Spleen (tissue), 11 donors: Measurements from ENCODE around the gene GPATCH2L. TPM values are rescaled to one million over a fixed set of nuclear protein-coding genes. Genes with fewer than 3 reads are reported as not detected.

Source experiments
- DNase-seq: peaks from one replicate; pipeline ENCODE4 v3.0.0-alpha.2; 2020
- H3K27ac ChIP-seq, 8 donors: fragments of 200-600 bp; sonication (generic) in 7 of 8; 1 replicate in 4 of 8; 2 replicates in 4 of 8; pipeline versions ENCODE4 v1.5.0 to v1.8.0; 2016 to 2021; ENCODE audit warnings: inconsistent platforms in 4 of 8, mild to moderate bottlenecking in 4 of 8, moderate library complexity in 1 of 8
- H3K27me3 ChIP-seq, 7 donors: fragments of 200-600 bp; sonication (generic) in 6 of 7; replicated peaks in 1 of 7; 1 replicate in 4 of 7; 2 replicates in 3 of 7; pipeline versions ENCODE4 v1.5.0 to v1.8.0; 2016 to 2021; ENCODE audit warnings: inconsistent platforms in 3 of 7, mild to moderate bottlenecking in 1 of 7
- H3K36me3 ChIP-seq, 6 donors: fragments of 200-600 bp; sonication (generic) in 5 of 6; 1 replicate in 4 of 6; 2 replicates in 2 of 6; pipeline versions ENCODE4 v1.5.0 to v1.8.0; 2016 to 2021; ENCODE audit warnings: inconsistent platforms in 2 of 6
- H3K4me1 ChIP-seq, 6 donors: fragments of 200-600 bp; sonication (generic) in 5 of 6; 1 replicate in 3 of 6; 2 replicates in 3 of 6; pipeline versions ENCODE4 v1.5.0 to v1.8.0; 2016 to 2021; ENCODE audit warnings: inconsistent platforms in 3 of 6
- H3K4me3 ChIP-seq, 8 donors: fragments of 200-600 bp; sonication (generic) in 7 of 8; 1 replicate in 4 of 8; 2 replicates in 4 of 8; pipeline versions ENCODE4 v1.5.0 to v1.8.0; 2016 to 2021; ENCODE audit warnings: inconsistent platforms in 4 of 8, mild to moderate bottlenecking in 4 of 8, moderate library complexity in 2 of 8
- H3K9me3 ChIP-seq, 8 donors: fragments of 200-600 bp; sonication (generic) in 7 of 8; 1 replicate in 4 of 8; 2 replicates in 4 of 8; pipeline versions ENCODE4 v1.5.0 to v1.8.0; 2016 to 2021; ENCODE audit warnings: inconsistent platforms in 4 of 8
- POLR2A ChIP-seq, 3 donors: fragments of 450-650 bp; IDR thresholded peaks; one replicate each; pipeline ENCODE4 v1.5.1; 2017; ENCODE audit warnings: antibody characterized with exemption in 3 of 3, mild to moderate bottlenecking in 1 of 3
- POLR2AphosphoS5 ChIP-seq, 3 donors: sonication (generic); formaldehyde crosslinking; IDR thresholded peaks; one replicate each; pipeline ENCODE4 v1.5.1; 2017; ENCODE audit warnings: antibody characterized with exemption in 3 of 3
- WGBS, 5 donors: extraction: QIAGEN DNeasy Blood & Tissue Kit in 3 of 5; methylation state at CpG; one replicate each; pipeline versions ENCODE4 v1.1.5 to v1.1.7; 2013 to 2018; 5-methylcytosine and 5-hydroxymethylcytosine counted together
- intact Hi-C: fragments of 100-400 bp; cut with DNase I; formaldehyde crosslinking; loops from one replicate; pipeline ENCODE4 v1.15.0; 2023; ENCODE audit warnings: low total_unique reads
- polyA plus RNA-seq, 3 donors: library from polyadenylated mRNA; stranded (reverse); fragments of 200-250 nt; gene quantifications; one replicate each; pipeline ENCODE4 v1.2.1, GENCODE V29; 2013
- total RNA-seq, 7 donors: library from RNA; depleted of rRNA in 3 of 7; stranded (reverse); fragments of >200 nt in 3 of 7; fragmentation: NEBNext Ultra II Directional in 4 of 7; extraction: Animal tissue kit (Norgen Biotek cat#: 25700) in 4 of 7; gene quantifications; one replicate each; pipeline versions ENCODE4 v1.1.0 to v1.2.1, GENCODE V29; 2016 to 2021
- TF ChIP-seq, protein P1 (sequence below), 11 experiments: fragments of 200-600 bp in 7 of 11; fragments of 450-650 bp in 4 of 11; sonication (generic) in 4 of 11; IDR thresholded peaks in 8 of 11; conservative IDR thresholded peaks in 3 of 11; 1 replicate in 7 of 11; 2 replicates in 4 of 11; pipeline versions ENCODE4 v1.4.0 to v1.8.0; 2016 to 2021; ENCODE audit warnings: antibody characterized with exemption in 11 of 11, inconsistent platforms in 4 of 11, mild to moderate bottlenecking in 1 of 11
- donor health status: healthy with polysubstance abuse.
- donor health status: DM: no; HTN: no; CAD: no; lungs with moderate emphysema.
- donor health status: DM: no; HTN: no; CAD: no.
- donor health status: Bipolar disorder and iron deficiency.
- donor health status: healthy.
- donor health status: DM: no; HTN: no; CAD: no.
- donor health status: DM: yes; HTN: yes; CAD: no.

GPATCH2L gene
- total and polyA plus RNA-seq, 10 donors, result 3.5 to 96.5 (median 59.2) TPM

DNA sequence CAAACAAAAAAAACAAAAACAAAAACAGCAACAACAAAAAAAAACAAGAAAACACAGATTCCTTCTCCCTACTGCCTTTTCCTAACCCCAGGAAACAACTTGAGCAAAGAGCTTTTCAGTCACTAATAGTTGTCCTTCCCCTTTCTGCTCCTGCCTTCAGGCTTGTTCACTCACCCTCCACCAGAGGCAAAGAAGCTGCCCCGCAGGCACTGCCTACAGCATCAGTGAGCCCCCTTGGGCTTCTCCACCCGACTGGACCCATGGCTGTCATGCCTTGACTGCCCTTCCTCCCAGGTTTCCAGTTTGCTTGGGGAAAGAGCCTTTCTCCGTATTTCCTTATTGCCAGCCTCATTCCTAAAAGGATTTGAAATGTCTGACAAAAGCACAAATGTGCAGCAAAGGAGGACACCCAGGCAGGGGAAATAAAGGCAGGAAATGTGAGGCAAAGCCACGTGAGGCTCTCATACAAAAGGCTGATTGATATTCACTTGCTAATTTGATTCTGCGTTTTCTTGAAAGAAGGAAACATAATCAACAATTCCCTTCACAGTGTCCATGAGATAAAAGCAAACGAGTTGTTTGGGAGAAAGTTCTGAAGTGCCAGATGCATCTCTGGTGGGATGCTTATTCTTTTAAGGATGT is 85.7 kb downstream of the GPATCH2L start:
- H3K27me3 ChIP-seq, result no peaks in the 10 kb centered on the region
- 58 to 78% (median 65%) methylated on average over 6 of the region's 6 CpGs for WGBS, 5 donors
- no peak overlapping the region for H3K27ac ChIP-seq
- intact Hi-C loops, result no loop called here
- no peak overlapping the region for H3K4me3 ChIP-seq
- peaks cover 0 to 37% (median 0%) of the 10 kb centered on the region in 6 donors for H3K36me3 ChIP-seq
- TF ChIP-seq POLR2AphosphoS5 (IDR thresholded peaks at IDR 0.05), result no peak
- no peak for TF ChIP-seq POLR2A (IDR thresholded peaks at IDR 0.05)
- TF ChIP-seq, protein P1, sequence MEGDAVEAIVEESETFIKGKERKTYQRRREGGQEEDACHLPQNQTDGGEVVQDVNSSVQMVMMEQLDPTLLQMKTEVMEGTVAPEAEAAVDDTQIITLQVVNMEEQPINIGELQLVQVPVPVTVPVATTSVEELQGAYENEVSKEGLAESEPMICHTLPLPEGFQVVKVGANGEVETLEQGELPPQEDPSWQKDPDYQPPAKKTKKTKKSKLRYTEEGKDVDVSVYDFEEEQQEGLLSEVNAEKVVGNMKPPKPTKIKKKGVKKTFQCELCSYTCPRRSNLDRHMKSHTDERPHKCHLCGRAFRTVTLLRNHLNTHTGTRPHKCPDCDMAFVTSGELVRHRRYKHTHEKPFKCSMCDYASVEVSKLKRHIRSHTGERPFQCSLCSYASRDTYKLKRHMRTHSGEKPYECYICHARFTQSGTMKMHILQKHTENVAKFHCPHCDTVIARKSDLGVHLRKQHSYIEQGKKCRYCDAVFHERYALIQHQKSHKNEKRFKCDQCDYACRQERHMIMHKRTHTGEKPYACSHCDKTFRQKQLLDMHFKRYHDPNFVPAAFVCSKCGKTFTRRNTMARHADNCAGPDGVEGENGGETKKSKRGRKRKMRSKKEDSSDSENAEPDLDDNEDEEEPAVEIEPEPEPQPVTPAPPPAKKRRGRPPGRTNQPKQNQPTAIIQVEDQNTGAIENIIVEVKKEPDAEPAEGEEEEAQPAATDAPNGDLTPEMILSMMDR (IDR thresholded peaks at IDR 0.05 in 8 of 11, conservative IDR thresholded peaks at IDR 0.05 in 3 of 11), result no peak
- no peak for DNase-seq
- peaks cover 3 to 32% (median 19%) of the 10 kb centered on the region in 8 donors for H3K9me3 ChIP-seq
- H3K4me1 ChIP-seq, result no peaks in the 10 kb centered on the region

DNA sequence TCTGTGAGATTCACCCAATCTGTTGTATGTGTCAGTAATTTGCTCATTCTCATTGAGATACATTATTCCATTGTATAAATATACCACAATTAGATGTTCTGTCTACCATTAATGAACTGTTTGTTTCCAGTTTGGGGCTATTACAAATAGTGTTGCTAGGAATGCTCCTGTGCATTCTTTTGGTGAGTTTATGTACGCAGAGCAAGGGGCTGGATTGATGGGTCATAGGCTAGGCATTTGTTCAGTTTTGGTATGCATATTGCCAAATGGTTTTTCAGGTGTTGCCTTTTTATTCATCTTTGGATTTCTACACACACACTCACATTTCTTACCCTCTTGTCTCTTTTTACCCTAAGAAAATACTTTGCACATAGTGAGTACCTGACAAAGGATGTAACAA is 93.4 kb downstream of the GPATCH2L start:
- H3K27ac ChIP-seq, result no peak overlapping the region
- H3K9me3 ChIP-seq, result peaks cover 3 to 40% (median 35%) of the 10 kb centered on the region in 8 donors
- 84 to 96% (median 88%) methylated on average over 1 of the region's 1 CpG for WGBS, 5 donors

DNA sequence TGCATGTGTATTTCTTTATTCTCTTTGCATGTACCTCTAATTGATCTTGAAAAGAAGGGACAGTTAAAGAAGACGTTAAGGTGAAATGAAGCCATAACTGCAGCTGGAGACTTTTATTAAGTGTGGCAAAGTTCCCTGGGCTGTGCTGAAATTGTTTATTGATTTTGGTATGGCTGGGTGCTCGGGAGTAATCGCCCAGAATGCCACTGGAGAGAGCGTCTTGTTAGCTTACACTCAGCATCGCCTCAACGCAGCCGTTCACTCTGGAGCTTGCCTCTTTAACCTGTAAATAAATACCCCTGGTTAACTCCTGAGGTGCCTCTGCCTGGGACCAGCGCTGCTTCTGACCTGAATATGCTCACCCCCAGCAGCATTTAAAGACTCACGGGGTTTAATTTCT is 98.6 kb downstream of the GPATCH2L start:
- Histone ChIP-seq H3K4me1 (no peaks in the 10 kb centered on the region), H3K27ac (no peak overlapping the region), H3K9me3 (no peaks in the 10 kb centered on the region), H3K36me3 (no peaks in the 10 kb centered on the region), H3K27me3 (no peaks in the 10 kb centered on the region), H3K4me3 (no peak overlapping the region)
- intact Hi-C loops, result no loop called here
- WGBS, 5 donors, result 37 to 62% (median 48%) methylated on average over 9 of the region's 9 CpGs
- TF ChIP-seq POLR2AphosphoS5 (IDR thresholded peaks at IDR 0.05), result no peak
- TF ChIP-seq, protein P1 (IDR thresholded peaks at IDR 0.05 in 8 of 11, conservative IDR thresholded peaks at IDR 0.05 in 3 of 11), result no peak
- TF ChIP-seq POLR2A (IDR thresholded peaks at IDR 0.05), result no peak
- no peak for DNase-seq

More for the DNA sequence above, 93.4 kb downstream of the GPATCH2L start:
- H3K4me3 ChIP-seq, result no peak overlapping the region
- TF ChIP-seq POLR2A (IDR thresholded peaks at IDR 0.05), result no peak
- TF ChIP-seq, protein P1 (IDR thresholded peaks at IDR 0.05 in 8 of 11, conservative IDR thresholded peaks at IDR 0.05 in 3 of 11), result no peak
- no peak for TF ChIP-seq POLR2AphosphoS5 (IDR thresholded peaks at IDR 0.05)
- H3K36me3 ChIP-seq, result no peaks in the 10 kb centered on the region
- H3K27me3 ChIP-seq, result no peaks in the 10 kb centered on the region
- intact Hi-C loops, result no loop called here
- no peak for DNase-seq
- H3K4me1 ChIP-seq, result no peaks in the 10 kb centered on the region

DNA sequence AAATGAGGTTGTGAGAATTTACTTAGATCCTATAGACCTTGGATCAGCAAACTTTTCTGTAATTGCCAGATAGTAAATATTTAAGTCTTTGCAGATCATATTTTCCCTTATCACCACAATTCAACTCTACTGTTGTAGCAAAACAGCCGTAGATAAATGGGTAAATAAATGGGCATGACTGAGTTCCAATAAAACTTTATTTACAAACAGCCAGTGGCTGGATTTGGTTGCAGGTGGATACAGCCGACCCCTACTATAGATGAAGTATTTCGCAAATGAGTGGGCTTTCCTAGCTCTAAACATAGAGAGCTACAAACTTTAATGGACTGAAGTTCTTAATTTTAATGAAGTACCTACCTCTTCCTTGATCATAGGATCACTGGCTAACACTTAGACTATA is 100.7 kb downstream of the GPATCH2L start:
- intact Hi-C loops, result no loop called here
- Histone ChIP-seq H3K9me3 (no peaks in the 10 kb centered on the region), H3K4me1 (no peaks in the 10 kb centered on the region), H3K27ac (no peak overlapping the region), H3K27me3 (no peaks in the 10 kb centered on the region), H3K36me3 (no peaks in the 10 kb centered on the region), H3K4me3 (no peak overlapping the region)
- TF ChIP-seq POLR2A (IDR thresholded peaks at IDR 0.05) (no peak), POLR2AphosphoS5 (IDR thresholded peaks at IDR 0.05) (no peak)
- TF ChIP-seq, protein P1 (IDR thresholded peaks at IDR 0.05 in 8 of 11, conservative IDR thresholded peaks at IDR 0.05 in 3 of 11), result no peak
- 88 to 95% (median 90%) methylated on average over 3 of the region's 3 CpGs for WGBS, 5 donors
- DNase-seq, result no peak
